Cortex of kidney (tissue), 1 donor: ENCODE data around the gene PER1.

ENCODE experiments used
- DNase-seq: peaks from one replicate; lab custom pipeline; 2025; lab: John Stamatoyannopoulos, UW

Gene PER1

DNA sequence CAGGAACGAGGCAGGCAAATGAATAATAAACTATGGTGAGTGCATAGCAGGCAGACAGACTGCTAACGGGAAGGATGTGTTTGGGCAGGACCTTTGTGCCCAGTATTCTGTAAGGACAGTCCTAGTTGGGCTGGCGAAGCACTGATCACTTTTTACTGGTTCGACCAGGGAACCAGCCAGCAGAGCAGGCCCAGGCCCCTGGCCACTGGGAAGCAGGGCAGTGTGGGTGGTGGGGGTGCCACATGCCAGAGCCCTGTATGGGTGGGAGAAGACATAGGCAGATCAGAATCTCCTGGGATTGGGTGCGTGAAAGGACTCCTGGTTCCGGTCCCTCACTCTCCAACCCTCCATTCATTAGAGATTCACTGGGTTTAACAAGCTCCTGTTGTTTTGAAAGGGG lies 14.5 kb upstream of the PER1 start:
- DNase-seq, result no peak

DNA sequence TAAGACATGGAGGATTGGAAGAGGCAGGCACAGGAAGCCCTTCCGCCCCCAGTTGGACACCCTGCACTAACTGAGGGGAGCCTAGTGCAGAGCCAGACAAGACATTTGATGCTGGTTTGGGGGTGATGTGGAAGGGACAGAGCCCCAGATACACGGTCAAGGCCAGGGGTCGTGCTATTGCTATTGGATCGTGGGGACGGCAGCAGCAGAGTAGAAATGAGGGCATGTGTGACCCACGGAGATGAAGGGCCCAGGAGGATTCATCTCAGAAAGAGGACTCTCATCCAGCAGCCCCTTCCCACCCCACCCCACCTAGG lies 12.6 kb upstream of the PER1 start:
- DNase-seq, result no peak

DNA sequence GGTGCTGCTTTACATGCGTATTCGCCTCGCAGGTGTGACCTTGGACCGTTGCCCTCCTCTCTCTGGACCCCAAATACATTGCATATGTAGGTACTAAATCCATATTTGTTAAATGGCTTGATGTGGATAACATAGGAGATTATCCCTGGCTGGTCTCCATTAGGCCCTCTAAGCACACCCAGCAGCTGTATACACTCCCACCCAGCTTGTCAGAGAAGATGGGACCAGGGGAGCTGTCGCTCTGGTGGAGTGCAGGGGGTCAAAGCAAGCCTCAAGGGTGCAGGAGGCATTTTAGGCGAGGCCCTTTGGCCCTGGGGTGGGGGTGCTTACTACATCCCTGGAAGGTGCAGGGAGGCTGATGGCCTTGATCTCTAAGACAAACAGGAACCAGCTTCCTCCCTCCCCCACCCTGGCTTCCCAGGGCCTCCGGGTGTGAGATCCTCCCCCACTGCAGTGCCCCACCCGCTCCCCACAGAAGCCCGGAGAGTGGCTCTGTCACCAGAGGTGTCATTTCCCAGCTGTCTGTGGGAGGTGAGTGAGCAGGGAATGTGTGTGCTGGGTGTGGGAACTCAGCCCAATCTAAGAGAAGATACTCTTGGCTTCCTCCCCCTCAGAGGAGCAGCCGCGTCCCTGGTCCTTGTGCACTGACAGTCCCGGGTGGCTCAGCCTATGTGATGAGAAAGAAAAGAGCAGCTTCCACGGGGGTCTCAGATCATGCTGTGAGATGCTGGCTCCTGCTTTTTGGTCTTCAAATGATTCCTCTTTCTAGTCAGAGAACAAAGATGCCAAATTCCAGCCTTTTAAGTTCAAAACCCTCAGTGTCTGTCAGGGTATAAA lies 12.0 kb upstream of the PER1 start:
- DNase-seq, result no peak

DNA sequence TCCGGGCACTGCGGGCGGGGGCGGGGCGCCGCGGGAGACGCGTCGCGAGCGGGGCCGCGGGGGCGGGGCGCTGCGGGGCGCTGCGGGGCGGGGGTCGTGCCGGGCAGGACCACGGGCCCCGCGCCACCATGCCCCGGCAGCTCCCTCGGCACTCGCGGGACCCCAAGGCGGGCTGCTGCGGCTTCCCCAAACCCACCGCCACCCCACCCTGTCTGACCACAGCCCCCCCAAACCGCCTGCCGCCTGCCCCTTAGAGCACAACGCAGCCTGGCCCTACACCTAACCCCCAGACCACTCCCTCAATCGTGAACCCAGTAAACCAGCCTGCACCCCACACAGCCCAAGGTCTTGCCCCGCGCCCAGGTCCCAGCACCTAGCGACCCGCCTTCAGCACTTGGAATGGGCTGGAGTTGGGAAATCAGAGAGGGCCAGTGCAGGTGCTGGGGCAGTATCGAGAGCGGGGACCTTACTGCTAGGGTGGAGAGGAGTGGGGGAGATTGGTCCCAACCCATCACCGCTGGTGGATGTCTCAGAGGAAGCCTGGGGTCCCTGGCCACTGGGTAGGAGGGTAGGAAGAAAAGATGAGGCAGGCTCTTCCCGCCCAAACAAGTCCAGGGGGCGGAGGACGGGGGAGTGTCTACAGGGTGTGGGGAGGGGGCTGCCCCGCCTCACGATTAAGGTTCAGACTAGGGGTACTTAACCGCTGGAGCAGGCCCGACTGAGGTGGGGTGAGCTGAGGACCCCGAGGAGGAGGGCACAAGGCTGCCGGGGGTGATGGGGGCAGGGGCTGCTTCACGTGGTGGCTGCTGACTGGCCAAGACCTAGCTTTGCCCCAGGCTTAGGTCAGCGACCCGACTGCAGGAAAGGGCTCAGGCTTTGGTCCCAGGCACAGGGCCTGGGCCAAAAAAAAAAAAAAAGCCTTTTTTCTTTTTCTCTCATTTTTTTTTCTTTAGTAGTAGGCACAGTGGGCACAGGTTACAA lies 11.1 kb upstream of the PER1 start:
- DNase-seq, result no peak

DNA sequence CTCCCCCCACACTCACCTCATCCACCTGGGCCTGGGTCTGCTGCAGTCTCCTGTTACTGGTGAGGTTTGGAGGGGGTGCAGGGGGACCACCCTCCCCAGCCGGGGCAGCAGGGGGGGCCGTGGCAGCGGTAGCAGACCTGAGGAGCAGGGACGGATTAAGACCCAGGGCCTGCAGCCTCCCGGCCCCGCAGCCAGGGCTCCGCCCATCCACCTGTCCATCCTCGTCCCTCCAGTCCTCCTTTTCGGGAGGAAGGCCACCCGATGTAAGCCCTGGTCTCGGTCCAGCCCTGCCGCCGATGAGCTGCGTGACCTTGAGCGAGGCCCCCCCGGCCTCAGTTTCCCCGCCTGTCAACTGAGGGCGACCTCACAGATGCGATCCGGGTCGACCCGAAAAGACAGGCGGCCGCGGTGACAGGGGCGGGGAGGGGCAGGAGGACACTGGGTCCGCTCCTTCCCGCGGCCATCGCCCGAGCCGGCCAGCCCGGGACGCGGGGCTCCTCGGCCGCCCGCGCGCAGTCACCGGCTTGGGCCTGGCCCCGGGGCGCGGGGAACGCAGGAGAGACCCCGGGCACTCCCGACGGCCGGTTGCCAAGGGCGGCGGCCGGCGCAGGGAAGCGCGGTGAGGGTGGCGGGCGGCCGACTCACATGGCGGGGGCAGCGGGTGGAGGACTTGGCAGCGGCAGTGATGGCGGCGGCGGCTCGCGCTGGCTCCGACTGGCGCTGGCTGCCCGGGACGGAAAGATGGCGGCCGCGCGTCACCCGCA lies 10.2 kb upstream of the PER1 start, which contains the start of gene VAMP2:
Gene VAMP2 (minus strand): TSS at position 716 of the 764 bp plus-strand sequence. CDS start 69 bp downstream, at position 647.
- DNase-seq, result no peak

DNA sequence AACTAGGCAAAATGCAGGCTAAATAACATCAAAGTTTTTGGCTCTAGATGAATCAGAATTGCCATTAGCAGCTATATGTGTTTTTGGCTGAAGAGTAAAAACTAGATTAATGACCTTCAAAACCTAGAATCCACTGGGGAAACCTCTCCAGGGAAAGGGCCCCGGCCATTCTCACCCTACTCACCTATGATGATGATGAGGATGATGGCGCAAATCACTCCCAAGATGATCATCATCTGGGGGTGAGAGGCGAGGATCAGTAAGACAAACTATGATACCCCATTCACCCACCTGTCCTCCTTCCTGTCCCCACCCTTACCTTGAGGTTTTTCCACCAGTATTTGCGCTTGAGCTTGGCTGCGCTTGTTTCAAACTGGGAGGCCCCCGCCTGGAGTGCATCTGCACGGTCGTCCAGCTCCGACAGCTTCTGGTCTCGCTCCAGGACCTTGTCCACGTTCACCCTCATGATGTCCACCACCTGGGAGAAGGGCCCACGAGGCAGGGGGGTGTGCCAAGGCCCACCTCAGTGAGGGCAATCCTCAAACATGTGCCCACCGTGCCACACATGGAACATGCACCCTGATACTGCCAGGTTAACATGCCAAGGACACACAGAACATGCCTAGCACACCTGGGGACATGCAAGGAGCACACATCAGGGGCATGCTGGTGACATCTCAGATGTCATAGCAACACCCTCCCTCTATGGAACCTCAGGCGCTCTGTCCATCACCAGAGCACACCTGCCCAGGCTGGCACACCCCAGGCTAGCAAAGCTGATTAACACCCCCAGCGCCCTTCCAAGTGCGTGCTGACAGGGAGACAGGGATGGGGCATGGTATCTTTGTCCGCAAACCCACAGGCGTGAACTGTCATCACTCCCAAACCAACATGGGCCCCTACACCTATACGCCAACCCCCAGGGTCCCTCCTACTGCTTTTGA lies 9.4 kb upstream of the PER1 start:
- no peak for DNase-seq

DNA sequence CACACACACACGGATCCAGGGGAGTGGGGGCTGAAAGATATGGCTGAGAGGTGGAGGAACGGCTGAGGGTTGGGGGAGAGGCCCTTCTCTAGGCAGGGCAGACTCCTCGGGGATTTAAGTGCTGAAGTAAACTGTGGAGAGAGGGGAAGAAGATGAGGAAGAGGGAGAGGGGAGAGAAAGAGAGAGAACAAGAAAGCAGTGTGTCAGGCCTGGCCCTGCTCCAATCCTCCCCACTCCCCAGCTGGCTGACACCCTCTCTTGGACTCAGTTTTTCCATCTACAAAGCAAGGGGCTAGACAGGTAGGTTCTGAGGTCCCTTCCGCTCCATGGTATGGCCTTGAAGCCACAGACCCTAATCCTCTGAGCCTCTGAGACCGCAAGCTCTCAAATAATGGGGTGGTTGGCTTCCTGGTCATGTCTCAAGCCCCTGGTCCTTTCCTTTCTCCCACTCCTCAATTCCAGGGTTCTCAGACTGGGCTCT lies 8.6 kb upstream of the PER1 start:
- no peak for DNase-seq

DNA sequence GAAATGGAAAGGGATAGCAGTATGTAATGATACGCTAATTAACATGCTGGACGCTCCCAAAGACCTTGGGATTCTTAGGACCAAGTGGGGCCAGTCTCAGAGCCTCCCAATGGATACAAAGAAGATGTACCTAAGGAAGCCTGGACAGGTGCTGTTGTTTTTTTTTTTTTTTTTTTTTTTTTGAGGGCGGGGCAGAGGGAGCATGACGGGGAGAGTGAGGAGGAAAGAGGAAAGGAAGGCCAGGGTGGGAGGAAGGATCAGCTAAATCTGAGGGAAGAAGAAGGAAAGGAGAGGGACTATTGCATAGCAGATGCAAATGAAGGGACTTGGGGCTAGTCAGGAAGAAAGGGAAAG lies 8.0 kb upstream of the PER1 start:
- DNase-seq, result no peak

DNA sequence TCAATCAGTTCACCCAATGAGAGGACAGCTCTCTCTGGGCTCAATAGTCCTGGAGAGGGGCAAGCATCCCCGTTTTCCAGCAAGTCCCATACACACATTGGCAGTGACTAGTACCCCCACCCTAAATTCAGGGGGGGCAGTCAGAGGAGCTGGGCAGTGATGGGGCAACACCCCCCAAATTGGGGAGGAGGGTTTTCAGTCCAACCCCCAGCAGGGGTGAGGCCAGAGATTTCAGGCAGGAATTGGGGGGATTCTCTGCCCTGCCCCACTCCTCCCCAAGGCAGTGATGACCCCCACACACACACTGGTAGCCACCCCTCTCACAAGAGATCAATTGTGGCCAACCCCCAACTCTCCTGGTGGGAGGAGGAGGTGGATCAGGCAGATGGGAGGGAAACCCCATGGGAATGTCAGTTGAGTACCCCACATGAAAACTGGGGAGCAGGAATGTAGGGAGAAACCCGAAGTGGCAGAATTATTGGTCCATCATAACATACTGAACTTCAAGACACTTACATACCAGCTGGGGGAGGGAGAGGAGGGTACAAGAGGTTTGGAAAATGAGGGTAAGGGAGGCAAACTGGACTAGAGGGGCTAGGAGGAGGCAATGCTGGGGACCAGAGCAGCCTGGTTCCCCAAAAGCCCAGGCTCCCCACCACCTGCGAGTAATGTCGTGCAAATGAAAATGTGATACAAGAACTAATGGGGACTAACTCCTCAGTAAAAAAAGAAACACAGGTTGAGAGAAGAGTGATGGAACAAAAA lies 7.4 kb upstream of the PER1 start:
- no peak for DNase-seq

DNA sequence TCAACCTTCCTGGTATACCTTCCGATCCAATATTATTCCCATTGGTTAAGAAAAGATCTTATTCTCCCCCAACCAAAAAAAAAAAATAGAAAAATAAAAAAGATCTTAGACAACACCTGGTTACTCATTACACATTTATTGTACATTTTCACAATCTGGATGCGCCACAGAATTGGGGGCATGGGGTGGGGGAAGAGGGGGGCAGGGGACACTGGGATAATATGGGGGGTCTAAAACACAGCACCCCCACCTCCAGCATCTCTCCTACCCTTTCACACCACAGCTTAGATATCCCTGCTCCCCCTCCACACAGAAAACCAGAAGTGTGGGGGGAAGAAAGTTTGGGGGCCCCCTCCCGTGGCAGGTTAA lies 6.8 kb upstream of the PER1 start:
- DNase-seq, result no peak

DNA sequence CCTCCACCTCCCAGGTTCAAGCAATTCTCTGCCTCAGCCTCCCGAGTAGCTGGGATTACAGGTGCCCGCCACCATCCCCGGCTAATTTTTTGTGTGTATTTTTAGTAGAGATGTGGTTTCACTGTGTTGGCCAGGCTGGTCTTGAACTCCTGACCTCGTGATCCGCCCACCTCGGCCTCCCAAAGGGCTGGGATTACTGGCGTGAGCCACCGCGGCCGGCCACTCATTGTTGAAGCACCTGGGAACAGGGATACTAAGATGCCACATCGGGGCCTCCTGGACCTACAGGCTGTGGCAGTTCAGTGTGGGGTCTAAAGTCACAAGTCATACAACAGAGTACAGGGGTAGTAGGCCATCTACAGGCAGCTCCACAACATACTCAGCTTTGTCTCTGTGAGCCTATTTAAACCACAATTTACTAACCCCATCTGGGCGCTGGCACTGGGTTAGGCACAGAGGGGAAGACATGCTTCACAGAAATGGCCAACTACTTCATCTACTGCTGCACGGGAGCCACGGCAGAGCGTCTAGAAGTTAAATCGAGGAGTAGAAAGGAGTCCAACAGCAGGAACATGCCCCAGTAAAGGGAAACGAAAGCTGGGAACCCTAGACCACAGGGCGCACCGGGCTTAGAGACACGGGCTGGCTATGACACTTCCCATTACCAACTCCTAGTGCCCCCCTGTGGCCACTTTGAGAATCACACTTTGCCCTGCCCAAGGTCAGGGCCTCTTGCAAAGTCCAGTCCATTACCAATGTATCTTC lies 6.2 kb upstream of the PER1 start:
- no peak for DNase-seq

DNA sequence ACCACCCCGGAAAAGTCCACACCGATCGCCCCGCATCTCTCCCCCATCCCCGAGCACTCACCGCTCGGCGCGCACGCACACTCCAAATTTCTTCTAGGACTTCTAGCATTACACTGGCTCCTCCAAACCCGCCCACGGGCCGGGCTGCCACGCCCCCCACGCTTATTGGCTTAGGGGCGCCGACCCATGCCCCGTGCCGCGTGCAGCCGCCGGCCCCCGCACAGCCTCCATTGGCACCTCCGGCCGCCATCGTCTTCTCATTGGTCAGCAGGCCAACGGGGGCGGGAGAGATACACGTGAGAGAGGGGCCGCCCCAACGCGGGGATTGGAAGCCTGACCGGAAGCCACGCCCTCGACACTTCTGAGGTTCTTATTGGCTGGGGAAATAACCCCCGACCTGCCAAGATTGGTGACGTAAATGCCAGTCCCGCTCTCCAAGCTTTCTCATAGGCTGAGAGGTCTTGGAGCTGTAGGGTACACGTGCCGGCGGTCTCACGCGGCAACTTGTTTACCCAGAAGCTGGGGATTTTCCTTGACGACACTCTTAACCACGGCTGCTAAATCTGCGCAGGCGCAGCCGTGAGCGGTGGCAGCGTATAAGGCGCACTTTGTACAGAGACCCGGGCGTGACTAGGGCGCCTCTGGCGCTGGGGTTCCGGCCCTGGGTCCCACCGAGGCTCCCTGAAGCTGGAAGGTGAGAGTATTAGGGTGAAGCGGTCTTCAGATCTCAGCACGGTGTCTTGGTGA lies 4.2 kb upstream of the PER1 start:
- peak; percentile 80 for DNase-seq

DNA sequence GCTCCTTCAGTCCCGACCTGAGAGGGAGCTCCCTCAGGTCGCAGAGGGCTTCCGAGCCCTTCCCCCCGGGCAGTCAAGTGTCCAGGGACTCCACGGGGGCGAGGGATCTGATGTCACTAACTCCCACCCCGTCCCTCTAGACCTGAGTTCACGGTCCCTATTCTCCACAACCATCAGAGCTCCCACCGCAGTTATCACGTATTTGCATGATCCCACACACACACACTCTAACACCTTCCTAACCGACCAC lies 3.7 kb upstream of the PER1 start:
- no peak for DNase-seq

DNA sequence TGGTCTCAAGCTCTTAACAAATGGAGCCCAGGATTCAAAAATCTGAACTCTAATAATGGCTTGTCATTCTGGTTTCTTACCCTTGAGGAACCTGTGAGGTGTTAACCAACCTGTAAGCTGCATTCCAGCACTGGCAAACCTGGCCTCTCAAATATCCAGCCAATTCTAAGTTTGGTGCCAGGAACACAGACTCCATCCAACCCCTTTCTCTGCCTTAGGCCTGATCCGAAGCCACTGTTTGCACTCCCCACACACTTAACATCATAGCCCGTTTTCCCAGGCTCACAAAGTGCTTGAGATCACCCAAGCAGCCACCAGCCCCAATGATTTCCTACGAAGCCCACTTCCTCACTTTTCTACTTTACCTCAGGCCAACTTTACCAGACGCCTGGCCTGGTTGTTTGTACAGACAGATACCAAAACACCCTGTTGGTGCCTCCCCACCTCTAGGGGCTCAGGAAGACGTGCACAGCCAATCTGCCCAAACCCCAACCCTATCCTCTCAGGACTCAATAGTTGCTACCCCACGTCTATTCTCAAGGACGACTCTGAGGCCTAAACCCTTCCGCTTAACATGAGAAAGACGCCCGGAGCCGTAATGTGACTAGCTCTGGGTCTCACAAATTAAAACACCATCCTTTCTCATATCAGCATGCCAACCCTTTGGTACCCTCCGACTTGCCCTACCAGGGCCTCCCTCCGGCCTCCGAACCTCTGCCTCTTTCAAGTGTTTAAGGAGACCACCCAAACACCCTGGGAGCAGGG lies 3.2 kb upstream of the PER1 start:
- DNase-seq, result no peak

DNA sequence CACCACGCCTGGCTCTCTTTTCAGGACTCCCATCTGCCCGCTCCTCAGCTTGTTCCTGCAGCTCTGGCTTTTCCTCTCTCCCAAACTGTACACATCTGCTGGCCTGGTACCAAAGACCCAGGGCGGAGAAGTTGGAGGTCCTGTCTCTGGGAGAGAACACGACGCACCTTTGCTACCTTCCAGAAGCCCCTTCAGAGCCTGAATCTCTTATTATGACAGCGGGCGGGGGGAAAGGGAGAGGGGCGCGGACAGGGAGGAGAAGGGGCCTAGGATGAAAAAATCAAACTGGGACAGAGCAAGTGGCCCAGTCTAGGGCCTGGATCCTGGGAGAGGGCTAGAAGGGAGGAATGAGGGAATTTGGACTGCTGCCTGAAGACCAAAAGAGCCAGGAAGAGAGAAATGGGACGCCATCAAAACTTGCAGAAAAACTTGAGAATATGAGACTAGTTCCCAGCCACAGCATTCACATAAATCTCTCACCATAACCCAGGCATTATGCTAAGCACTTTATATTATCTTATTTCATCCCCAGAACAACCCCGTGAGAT lies 2.5 kb upstream of the PER1 start:
- no peak for DNase-seq

DNA sequence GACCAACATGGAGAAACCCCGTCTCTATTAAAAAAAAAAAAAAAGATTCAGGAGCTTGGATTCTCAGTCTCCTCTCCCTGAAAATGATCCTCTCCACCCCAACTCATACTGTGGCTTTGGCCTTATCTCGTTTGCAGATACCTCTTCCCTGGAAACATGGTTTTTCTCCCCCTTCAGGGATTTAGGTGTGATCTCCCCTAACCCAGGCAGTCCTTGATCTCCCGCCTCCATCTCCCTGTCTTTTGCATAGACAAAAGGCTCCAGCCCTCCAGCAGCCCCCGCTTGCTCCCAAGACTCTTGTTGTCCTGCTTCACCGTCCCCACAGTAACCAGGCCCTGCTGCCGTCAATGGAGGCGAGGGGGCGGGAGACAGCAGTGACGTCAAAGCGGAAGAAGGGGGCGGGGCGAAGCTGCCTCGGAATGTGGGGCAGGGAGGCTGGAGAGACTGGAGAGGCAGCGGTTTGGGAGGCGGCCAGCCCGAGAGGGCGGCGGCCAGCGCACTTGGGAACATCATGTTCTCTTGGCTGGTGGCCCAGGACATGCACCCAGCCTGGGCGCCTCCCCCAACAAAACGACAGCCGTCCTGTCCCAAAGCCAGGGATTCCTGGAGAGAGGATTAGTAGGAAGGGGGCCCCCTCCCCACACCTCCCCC lies 1.9 kb upstream of the PER1 start:
- DNase-seq, result peak; percentile 95

DNA sequence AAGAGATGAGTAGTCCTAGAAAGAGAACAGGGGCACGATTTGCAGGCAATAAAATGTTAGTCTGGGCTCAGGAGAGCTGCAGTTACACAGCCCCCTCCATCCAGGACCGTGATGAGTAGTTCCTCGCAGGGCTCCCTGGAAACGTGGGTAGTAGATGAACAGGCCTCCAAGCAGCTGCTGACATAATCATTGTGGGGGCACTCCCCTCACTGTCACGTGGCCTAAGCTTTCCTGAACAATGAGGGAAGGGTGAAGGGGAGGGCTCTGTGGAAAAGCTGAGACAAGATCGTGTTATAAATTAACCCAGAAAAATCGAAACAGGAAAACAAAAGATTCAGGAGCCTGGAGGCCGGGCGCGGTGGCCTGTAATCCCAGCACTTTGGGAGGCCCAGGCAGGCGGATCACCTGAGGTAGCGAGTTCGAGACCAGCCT lies 1.3 kb upstream of the PER1 start:
- DNase-seq, result no peak

DNA sequence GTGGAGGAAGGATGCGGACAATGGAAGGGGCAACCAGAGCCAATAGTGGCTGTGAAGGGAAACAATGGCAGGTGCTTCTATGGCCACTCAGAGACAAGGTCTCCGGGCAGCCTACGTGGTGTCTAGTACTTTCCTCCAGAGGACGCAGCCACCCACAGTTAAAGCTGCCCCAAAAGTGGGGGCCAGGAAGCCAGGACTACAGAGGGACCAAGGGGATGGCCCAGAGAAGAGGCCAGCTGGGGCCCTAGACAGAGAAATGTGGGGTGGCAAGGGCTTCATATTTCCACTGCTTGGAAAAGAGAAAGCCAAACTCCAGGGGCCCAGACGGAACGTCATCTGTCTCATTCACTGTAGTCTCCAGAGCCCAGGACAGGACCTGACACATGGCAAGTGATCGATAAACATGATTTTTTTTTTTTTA lies 837 bp upstream of the PER1 start:
- DNase-seq, result no peak
